ENCODE measurements around the gene MDN1.

The MDN1 gene

DNA sequence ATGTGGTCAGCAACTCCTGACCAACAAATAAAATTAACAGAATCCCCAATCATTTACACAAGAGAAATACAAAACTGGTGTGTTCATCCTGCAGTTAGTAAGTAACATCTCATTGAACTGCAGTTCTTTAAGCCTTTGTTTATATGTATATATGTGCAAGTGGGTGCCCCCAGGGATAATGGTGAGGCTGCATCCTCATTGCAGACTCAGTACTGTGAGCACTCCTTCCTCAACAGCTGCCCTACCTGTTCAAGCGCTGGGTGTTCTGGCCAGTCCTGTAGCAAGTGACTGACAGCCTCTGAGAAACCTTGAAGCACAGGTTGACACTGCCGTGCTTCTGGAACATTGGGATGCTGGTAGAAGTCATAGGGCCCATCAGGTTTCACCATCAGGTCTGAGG lies 131.3 kb downstream of the MDN1 start:
- DNase-seq: no peak

DNA sequence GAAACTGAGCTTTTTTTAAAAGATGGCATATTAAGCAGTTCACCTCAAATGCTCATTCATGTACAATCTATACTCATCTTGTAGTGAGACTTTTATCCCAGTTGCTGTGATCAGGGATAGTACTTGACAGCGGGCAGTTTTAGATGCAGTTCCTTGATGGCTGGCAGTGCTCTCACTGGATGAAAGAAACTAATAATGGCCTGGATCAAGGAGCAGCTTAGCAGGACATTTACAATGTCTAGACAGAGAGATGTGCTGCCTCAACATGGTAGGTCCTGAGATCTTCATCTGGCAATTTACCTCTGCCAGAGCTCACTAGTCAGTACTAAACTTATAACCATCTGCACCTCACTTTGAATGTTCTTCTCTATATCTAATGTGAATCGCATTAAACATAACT lies 134.3 kb downstream of the MDN1 start:
- DNase-seq: no peak

DNA sequence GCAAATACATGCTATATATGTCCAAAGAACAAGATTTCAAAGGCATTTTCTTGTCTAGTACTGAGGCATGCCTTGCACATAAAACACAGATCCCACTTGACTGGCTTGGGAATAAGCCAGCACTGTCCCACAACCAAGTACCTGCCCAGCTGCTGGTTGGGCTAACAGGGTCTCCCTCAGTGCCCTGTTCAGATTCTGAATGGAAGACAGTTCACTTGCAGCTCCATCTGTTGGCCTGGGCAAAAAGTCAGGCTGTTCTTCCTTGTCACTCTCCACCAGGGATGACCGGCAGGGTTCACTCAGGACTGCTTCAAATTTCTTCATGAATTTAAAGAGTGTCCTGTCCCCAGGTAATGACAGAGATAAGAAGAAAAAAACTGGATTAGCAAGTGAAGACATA lies 136.6 kb downstream of the MDN1 start:
- no peak for DNase-seq

DNA sequence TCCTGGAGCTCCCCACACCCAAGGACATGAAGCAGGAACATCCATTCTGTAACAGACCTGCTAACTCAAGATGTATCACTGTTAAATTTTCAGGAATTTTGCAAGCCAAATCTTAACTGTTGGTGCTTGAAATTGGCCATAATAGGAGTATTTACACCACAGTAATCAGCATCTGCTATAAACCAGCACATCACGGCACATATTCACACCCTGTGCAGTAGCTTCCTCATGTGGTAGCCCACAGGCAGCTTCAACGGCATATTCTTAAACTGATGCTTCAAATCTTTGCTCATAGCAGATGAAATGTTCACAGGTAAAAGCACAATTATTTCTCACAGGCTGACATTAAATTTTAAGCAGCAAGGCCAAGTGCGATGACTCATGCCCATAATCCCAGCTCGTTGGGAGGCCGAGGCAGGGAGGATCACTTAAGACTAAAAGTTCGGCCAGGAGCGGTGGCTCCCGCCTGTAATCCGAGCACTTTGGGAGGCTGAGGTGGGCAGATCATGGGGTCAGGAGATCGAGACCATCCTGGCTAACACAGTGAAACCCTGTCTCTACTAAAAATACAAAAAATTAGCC lies 137.5 kb downstream of the MDN1 start:
- no peak for DNase-seq

DNA sequence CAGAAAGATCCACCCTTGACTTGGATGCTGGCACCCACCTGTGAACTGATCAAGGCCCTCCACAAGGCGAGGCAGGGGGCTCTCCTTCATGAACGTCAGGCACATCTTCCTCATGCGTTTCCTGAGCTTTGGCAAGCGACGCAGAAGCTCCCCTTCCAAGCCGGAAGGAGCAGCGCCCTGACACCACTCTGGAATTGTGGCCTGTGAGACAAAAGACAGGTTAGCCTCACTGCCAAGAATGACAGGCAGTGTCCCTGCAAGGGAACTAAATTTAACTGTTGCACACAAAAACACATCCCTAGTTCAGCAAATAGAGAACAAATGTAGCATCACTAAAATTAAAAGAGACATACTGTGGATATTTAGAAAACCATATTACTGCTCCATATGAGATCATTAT lies 139.0 kb downstream of the MDN1 start:
- no peak for DNase-seq

DNA sequence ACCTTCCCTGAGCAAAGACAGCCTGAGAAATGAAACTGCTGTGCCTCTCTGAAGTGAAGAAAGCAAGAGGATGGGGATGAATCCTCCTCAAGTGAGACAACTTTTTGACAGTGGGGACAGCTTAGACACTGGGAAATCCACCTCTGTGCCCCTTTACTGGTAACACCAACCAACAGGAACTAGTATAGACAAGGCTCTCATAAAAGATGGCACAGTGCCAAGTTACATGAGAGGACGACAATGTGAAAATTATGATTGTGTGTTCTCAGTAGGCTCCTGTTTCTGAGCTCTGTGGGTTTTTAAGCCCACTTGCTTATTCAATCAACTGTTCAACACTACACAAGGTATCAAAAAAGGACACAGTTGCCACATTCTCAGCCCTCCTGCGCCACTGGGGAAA lies 139.4 kb downstream of the MDN1 start:
- peak; percentile 39 for DNase-seq

DNA sequence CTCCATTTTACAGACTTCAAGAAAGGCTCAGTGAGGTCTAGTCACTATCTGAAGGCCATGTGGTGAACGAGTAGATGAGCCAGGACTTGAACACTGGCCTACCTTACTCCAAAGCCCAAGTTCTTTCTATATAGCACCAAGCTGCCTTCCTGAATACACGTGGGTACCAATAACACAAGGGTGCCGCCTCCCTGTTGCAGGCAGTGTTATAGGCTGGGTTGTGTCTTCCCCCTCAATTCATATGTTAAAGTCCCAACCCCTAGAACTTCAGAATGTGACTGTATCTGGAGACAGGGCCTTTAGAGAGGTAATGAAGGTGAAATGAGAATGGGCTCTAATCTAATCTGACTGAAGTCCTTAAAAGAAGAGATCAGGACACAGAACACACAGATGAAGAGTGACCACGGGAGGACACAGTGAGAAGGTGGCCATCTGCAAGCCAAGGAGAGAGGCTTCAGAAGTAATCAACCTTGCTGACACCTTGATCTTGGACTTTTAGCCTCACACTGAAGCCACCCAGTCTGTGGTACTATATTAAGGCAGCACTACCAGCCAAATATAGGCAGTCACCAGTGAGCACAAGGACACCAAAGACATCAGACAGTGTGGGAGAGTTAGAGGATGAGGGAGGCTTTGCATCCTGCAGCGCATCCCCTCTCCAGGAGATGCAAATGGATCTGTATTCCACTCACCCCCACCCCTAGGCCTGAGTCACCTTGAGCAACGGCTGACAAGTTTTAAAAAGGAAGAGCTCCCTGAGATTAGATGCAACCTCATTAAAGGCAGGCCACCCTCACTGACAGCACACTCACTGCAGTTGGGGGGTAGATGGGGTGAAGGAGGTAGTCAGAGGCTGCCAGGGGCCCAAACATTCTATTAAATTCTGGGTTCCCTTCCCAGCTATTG lies 140.1 kb downstream of the MDN1 start:
- no peak for DNase-seq

DNA sequence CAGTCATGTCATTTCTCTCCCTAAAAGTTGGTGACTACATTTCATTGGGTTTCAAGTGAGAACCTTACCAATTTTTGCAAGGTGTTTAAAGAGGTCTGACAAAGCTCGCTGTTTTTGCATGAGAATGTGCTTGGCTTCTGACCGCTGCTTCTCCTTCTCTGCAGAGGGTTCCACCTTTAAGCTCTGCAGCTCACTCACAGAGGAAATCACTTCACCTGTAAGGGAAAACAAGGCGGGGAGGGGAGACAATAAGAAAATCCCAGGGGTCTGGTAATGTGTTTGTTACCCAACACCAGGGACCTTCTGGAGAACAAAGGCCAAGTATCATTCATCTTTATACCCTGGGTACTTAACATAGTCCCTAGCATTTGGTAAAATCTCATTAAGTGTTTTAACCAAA lies 141.1 kb downstream of the MDN1 start:
- no peak for DNase-seq

DNA sequence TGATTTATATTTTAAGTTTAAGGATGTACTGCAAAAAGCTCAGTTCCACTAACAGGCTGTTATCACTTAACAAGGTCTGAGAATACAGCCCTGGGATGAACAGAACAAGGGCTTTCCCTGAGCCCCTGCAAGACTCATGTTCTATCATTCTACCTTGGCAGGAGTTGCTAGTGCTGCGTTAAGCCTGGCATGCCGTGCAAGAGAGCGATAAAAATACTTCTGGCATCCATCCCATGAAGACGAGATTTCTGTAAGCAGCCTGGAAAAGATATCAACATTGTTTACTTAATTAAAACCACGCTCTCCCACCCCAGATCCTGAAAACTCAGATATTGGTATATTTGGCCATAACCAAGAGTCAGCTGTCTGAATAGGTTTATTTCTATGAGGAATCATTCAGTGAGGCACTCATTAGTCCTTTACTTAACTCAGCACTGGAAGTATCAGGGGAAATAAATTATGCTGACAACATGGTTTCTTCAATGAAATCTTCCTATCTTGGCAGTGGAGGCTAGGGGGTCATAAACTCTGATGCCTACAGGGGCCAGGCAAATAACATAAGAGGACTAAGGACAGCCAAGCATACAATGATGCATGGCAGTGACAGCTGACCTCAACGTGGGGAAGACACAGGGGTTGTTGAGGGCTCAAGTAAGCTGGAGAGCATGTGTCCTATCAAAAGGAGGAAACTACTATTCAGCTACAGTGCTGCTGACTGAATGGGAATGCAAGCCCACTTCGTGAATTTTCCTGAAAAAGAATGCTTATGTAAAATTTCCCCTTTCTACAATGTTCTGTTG lies 143.4 kb downstream of the MDN1 start:
- DNase-seq: no peak

DNA sequence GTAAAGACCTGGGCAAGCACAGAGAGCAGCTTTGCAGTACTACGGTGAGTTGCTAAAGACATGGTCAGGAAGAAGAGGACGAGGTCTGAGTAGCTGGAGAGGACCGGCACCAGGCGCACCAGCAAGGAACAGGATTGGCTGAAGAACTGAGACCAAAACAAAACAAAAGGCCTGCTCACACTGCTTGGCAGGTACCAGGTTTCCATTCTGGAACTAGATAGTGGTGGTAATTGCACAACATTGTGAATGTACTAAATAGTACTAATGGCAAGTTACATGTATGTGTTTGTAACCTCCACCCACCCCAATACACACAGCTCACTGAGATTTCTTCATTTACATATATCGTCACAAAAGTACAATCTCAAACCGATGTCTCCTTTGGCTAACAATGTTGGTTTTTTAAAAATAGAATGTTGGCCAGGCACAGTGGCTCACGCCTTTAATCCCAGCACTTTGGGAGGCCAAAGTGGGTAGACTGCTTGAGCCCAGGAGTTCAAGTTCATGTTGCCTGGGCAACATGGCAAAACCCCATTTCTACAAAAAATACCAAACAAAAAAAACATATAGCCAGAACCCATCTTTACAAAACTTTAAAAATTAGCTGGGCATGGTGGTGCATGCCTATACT lies 148.5 kb downstream of the MDN1 start:
- DNase-seq: no peak

DNA sequence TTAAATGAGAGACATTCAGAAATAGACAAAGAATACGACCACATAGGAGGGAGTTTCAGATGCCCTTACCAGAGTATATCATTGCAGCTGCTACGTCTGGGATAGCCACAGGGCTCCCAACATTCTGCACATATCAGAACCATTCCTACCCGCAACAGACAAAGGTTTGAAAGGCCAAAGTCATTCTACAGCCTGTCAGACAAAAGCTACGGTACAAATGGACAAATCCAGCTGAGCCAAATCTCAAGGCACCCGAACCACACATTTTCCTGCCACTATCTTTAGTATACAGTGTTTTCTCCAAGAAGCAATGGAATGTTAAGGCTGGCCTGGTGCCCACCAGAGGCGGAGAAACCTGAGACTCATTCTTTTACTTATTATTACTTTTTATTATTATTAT lies 150.6 kb downstream of the MDN1 start:
- no peak for DNase-seq

DNA sequence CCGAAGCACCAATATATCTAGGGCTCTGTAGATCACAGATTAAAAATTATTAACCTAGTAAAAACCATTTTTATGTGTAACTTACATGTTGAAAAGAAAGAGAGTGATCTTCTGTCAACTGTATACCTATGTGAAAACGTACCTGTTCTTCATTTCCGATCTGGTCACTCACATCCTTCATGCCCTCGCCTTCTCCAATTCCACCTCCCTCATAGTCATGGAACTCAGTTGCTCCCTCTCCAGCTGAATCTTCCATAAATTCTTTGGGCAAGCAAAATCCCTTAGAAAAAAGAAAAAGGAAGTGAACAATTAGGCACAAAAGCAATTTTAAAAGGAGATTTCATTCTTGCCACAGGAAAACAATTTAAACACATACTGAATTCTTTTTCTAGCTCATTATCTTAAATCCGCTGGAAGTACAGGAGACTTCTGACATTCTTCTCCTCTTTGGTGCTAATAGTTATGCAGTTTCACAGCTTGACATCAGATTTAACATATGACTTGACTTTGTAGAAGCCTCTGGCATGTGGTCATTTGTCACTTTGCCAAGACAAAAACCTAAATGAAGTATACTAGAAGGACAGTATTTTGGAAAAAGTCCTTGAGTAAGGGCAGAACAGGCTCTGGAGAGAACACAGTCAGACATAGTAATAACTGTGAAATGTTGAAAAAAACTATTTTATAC lies 151.6 kb downstream of the MDN1 start:
- no peak for DNase-seq

DNA sequence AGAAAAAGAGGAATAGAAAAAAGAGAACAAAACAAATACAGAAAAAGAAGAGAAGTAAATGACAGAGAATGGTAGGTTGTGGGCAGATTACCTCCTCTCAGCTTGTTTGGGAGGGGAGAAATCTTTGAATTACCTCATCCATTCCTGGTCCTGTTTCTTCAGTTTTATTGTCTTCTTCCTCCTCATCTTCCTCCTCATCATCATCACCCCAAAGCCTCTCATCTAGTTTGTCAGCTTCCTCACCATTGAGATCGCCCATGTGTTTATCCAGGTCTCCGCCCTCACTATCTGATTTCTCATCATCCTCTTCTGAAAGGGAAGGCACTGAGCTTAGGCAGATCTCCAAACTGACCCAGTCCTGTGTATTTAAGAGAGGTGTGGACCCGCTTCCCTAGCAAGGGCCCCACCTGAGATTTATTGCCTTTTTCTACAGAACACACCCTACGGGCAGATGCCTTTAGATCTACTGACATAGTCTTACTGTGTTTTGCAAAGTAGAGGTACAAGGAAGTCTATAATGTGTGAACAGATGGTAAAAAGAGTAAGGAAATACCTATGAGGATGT lies 156.9 kb downstream of the MDN1 start:
- no peak for DNase-seq

DNA sequence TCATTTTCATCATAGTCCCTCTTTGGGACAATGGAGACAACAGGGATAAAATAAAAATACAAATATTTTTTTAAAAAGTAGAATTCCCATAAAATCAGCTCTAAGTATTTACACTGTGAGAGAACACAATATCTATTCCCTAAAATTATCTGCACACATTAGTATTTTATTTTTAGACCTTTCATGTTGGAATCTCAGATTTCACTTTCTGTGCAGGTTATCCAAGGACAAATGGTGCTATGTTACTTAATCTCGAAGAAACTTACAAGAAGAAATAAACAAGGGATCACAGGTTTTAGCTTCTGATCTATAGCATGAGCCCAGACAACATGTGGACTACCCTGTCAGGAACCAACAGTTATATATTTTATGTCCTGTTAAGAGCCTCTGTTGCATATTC lies 158.0 kb downstream of the MDN1 start:
- no peak for DNase-seq

DNA sequence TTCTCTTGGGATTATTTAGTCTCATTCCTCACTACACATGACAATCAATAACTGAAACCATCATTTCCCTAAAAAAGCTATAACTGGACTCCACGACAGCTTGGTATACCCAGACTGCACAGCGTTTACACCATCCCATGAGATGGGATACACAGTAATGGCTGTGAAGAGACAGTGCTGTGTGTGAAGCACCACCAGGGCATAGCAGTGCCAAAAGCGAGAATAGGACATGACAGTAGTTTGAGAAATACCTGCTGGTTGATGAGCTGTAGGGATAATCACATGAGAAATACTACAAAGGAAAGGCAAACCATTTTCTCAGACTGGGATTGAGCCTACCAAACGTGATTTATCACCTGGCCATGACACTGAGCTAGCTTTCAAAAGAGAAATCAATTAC lies 158.6 kb downstream of the MDN1 start:
- DNase-seq: no peak

DNA sequence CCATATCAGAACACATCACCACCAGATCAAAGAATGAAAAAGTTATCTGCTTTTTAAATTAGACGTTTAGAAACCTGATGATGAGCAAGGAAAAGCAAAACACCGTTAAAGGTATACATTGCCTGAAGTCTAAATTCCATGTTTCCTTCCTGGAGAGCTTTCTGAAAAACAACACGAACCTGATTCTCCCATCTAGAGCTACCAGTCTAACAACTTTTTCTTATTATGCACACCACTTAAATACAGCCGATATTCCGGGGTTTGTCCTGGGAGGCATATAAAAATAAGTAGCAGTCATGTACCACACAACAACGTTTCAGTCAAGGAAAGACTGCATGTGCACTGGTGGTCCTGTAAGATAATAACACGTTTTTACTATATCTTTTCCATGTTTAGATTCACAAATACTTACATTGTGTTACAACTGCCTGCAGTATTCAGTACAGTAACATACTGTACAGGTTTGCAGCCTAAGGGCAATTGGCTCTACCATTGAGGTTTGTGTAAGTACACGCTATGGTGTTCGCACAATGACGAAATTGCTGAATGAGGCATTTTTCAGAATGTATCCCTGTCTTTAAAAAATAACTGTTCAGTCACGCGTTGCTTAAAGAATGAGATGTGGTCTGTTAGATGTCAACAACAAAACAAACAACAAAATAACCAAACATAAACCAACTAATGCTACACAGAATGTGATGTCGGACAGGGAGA lies 162.0 kb downstream of the MDN1 start:
- DNase-seq: no peak

DNA sequence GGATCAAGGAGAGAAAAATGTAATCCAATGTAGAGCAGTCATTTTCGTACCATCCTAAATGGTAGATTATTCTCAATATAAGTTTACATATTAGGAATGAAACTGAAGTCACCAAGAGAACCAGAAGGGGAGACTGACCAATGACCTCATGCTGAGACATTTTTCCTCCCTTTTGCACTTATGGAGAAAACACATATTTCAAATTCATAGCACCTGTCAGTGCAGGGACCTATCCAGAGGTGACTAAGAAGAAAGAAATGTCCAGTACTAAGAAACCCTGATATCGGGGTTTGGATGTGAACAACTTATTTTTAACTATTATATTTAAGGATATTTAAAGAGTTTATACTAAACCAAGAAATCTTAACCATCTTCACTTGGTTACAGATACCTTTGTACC lies 164.5 kb downstream of the MDN1 start:
- no peak for DNase-seq

DNA sequence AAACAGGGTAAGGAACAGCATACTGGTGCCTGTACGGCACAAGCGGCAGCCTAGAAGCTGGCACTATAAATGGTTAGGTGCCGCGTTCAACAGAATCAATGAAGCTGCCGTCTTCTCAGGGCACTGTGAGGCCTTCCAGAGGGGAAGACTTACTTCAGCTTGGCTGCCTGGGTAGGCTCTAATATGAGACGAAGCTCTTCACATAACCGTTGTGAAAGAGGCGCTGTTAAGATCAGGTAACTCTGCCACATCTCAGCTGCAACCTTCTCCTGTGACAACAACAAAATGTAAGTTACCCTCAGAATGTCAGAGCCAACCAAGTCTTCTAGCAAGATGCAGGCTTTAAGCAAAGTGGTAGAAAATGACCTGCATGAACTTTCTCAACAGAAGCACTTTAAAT lies 169.0 kb downstream of the MDN1 start:
- no peak for DNase-seq

DNA sequence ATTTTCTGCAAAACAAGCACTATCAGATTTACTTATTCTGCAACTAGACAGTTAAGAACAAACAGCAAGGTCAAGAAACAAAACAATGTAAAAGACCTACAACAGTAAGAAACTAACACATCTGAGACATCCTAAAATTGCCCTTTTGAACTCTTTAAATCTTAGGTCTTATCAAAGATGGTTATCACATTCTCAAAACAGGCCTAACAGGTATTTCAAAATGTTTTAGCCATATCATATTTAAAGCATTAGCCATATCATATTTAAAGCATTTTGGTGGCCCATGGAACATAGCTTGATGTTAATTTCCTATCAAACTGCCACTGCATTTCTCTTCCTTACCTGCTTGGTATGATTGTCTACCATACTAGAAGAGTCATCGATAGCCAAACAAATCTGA lies 169.9 kb downstream of the MDN1 start:
- DNase-seq: no peak

DNA sequence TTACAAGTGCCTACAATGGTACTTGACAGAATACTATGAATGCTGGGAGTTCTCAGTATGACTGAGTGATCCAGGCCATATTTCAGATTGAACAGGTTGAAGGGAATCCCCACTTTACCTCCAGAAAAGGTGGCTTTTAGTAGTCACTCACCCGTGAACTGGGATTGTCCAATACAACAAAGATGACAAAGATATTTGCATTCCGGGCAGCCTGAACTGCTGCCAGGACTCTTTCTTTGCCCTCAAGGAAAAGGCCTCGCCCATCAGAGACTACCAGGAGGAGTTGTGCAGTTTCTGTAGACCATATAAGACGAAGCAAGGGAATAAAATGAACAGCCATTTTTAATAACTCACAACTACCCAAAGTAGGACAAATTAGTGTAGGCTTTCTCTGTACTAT lies 174.7 kb downstream of the MDN1 start:
- DNase-seq: no peak

DNA sequence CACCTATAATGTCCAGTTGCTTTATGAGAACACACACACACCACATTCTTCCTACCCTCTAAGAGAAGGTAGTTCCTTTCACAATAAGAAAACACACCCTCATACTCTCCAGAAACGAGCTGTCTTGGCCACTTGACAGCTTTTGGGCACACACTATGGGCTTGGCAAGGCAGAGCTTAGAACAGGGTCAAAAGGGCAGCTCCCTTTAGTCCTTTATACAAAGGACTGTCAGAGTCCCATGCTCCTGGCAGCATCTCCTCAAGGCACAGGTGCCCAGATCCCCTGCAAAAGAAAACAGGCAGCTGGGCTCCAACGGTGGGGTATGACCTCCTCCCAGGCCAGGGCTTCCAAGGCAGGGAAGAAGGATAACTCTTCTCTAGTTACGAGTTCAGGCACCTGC lies 176.2 kb downstream of the MDN1 start:
- DNase-seq: no peak

DNA sequence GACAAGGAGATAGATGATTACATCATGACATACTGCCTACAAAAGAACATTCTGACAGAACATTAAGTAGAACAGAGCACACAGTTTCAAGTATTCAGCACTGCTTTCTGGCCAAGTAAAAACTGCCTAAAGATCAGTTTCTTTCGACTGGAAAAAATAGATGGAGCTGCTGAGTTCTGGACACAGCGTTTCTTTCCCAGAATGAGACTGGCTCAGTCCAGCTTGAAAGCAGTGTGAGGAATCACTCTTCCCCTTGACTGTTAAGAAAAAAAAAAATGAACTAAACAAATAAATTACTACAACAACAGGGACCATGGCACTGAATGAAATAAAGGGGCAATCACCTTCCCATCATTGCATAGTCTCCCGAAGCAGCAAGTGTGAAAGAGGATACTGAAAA lies 176.6 kb downstream of the MDN1 start:
- no peak for DNase-seq
